Uterus (tissue), 2 donors: ENCODE measurements around the gene MAP3K6.

Source experiments
- CTCF ChIP-seq, 4 experiments: fragments of 200-600 bp in 2 of 4; fragments of 450-650 bp in 2 of 4; sonication (generic) in 2 of 4; IDR thresholded peaks; one replicate each; pipeline ENCODE4 v1.5.1; 2016 to 2019; ENCODE audit warnings: antibody characterized with exemption in 4 of 4, mild to moderate bottlenecking in 2 of 4, moderate library complexity in 1 of 4
- POLR2A ChIP-seq, 2 donors: fragments of 450-650 bp; IDR thresholded peaks; one replicate each; pipeline ENCODE4 v1.6.1; 2016; ENCODE audit warnings: antibody characterized with exemption in 2 of 2, mild to moderate bottlenecking in 1 of 2, moderate library complexity in 1 of 2

- TF ChIP-seq CTCF (IDR thresholded peaks at IDR 0.05): peak in 1 of 4 experiments; percentile 6
- peak; percentile 62 to 68 for TF ChIP-seq POLR2A (IDR thresholded peaks at IDR 0.05)
These were observed 1.2 kb downstream of the MAP3K6 start for GRCh38 chr1:27365372-27366112.
